GM21423 (cell line): ENCODE measurements around the gene PSTPIP1.
"Not testable (repeated sequence)": the region's sequence is repeated elsewhere in the genome, so short reads cannot be mapped to it uniquely, and the experiment has no call there.

Experiments
- ATAC-seq: cut with Tn5 transposase; IDR thresholded peaks from one replicate; pipeline ENCODE4 v1.9.1; 2021; ENCODE audit warnings: mild to moderate bottlenecking, moderate library complexity; ENCODE audit not compliant: unreplicated experiment

PSTPIP1 gene

DNA sequence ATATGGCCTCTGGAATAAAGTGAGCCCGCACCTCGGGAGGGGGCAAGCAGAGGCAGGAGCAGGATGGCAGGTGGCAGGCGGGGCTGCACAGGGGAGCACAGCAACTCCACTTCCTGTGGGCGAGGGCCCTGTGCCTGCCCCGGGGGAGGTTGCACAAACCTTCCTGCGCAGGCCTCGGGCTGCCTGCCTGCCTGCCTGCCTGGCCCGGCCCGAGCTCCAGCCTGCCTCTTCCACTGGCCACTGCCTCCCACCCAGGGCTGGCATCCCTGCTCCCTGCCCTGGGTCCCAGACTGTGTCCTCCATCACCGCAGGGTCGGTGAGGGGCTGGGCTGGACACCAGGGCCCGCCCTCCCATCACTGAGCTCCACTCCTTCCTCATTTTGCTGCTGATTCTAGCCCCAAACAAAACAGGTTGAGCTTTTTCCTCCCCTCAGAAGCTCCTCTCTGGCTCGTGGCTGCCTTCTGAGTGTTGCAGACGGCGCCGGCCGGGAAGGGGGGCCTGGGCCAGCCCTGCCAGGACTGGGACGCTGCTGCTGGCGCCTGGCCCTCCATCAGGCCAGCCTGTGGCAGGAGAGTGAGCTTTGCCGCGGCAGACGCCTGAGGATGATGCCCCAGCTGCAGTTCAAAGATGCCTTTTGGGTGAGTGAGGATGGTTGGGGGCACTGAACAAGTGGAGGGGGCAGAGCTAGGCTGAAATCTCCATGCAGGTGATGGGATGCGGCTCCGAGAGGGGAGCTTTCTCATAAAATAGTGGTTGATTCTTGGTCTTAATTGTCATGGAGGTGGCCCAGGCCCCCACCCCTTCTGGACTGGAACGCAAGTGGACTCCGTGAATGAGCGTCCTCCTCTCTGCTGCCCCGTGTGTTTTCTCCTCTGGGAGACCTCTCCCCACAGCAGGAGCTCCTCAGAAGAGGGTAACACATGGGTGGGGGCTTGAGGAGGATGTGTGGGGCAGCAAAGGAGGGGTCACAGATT lies at the start of gene PSTPIP1:
PSTPIP1 (plus strand) TSS at position 156 of the 975 bp plus-strand sequence; CDS start at position 604, 448 bp downstream.
- peak; percentile 61 for ATAC-seq

DNA sequence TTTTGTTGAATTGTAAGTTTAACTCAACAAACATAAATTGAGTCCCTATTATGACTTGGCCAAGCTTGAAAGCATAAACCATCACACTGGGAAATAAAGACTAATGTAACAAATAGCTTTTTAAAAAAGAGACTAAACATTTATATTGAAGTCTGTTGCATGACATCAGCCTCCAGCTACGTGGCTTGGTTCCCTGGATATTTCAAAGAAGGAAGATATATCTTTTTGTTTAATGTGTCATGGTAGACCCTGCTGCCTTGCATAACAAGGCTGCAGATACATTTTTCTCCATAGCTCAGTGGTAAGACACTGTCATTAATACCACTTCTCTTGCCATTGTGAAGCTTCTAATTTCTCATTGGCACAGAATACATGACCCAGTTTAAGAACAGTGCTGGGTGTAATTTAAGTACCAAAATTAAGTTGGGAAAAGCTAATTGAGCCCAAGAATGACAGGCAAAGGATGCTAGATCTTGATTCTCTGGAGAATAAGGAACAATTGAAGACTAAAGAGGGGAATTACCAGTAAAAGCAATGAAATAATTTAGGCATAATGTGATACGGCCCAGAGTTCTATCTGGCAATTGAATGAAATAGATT lies 49.3 kb upstream of the PSTPIP1 start:
- no peak for ATAC-seq

DNA sequence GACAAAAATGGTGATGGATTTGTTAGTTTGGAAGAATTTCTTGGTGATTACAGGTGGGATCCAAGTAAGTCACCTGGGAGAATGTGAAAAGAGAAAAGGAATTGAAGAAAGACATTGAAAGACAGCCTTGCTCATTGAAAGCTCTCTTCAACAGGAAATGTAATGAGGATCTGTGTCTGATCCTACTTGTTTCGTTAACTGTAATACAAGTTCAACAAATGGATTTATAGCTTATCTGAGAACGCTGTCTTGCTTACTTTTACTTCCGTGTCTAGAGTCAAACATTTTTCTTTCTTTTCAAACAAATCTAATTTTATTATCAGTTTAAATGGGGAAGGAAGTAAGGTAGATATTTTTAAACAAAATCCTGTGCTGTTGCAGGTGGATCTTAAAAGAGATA lies 47.5 kb upstream of the PSTPIP1 start:
- no peak for ATAC-seq

DNA sequence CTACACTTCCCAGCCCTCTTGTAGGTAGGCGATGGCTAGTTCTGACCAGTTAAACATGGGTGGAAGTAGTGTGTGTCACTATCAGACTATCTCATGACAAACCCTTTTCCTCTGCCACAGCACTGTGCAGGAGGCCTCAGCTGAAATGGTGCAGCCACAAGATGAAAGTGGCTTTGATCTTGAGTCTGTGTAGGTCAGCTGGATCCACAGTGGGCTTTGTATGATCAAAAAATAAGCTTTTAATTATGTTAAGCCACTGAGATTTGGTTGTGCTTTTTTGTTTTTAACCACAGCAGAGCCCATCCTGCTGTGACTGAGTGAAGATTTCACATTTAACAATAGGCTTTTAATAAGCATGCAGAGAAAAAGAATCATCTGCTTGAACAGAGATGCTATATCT lies 43.7 kb upstream of the PSTPIP1 start:
- ATAC-seq = no peak

DNA sequence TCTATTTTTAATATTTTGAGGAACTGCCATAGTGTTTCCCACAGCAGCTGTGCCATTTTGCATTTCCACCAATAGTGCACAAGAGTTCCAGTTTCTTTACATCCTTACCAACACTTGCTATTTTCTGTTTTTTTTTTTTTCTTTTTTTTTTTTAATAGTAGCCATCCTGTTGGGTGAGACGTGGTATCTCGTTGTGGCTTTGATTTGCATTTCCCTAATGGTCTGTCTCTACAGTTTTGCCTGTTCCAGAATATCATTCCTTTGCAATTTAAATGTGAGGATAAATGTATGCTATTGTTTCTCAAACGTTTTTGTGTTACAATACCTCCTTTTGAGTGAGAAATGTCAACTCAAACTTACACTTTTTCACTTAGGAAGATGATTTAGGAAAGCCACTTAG lies 41.0 kb upstream of the PSTPIP1 start:
- ATAC-seq = no peak

DNA sequence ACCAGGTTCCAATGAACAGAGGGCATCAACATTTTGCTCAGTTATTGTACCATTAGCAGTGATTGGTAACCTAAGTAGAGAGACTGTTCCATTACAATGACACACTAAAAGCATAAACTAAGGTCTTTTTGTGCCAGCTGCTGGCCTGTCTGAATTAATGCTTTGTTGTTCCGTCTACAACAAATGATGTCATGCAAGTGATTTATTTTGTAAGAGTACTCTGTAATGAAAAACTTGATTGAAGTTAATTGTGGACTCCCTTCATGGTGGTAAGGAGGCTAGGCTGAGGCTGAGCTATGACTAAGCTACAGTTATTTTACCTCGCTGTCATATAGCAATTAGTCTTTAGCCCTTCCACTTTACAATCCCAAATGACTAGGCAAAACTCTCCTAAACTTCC lies 40.2 kb upstream of the PSTPIP1 start:
- ATAC-seq = no peak

DNA sequence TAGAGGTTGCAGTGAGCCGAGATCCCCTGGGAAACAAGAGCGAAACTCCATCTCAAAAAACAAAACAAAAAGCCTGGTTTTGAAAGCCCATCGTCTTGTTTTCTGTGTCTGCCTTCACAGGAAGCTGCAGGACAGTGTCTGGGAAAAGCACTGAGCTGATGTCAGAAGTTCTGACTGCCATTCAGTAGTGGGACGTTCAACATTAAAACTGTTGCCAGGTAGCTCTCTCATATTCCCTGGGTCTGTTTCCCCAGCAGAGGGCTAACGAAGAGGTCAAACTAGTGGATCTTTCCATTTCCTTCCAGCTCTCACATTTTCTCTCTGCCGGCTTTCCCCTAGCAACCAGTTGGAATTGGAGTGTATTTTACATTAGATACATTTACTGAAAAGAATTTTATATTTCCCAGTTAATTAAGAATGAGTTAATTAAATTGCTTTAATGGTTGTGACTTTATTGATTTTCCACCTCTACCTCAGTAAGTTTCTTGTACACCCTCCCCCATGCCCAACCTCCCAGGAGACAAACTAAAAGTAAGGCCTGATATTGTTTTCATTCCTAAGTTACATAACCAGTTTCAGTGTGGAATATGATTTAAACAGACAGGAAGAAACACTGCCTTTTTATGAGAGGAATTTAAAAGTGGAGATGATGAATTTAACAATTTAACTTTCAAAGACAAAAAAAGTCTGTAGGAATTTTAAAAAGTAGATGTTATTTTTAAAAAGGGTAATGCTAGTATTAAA lies 33.5 kb upstream of the PSTPIP1 start:
- ATAC-seq = no peak

DNA sequence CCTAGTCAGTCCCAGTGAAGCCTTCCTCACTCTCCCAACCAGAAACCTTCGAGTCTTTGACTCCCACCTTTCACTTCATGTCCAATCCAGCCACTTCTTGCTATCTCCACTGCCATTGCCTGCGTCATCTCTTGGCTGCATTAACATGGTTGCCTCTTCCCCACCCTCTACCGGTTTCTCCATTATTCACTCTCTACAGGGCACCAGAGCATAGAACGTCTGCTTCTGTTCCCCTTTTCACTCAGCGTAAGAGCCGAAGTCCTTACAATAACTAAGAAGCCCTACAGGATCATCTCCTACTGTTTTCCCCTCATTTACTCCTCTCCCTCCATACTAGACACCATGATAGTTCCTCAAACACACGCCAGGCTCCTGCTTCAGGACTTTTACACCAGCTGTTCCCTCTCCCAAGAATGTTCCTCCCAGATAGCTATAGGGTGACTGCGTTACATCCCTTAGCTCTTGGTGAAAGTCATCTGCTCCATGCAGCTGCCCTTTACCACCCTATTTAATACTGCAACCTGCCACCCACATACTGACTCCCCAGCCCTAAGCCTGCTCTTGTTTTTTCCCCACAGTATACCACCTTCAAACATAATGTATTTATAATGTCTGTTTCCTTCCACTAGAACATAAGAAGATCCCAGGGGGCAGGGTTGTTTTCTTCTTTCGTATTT lies 32.5 kb upstream of the PSTPIP1 start:
- ATAC-seq = no peak

DNA sequence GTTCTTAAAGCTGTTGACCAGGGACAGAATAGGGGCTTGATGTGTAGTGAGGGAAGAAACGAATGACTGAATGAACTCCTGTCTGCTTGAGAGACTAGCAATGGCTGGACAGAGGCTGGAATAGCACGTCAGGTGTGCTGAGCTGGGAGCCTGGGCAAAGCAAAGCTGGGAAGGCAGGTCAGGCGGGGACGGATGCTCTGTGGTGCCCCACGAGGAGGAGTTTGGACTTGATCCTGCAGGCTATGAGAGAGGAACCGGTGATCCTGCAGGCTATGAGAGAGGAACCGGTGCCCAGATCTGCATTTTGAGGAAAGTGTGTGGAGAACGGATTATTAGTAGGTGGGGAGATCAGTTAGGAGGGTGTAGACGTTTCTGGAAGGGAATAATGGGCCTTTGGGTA lies 31.3 kb upstream of the PSTPIP1 start:
- no peak for ATAC-seq

DNA sequence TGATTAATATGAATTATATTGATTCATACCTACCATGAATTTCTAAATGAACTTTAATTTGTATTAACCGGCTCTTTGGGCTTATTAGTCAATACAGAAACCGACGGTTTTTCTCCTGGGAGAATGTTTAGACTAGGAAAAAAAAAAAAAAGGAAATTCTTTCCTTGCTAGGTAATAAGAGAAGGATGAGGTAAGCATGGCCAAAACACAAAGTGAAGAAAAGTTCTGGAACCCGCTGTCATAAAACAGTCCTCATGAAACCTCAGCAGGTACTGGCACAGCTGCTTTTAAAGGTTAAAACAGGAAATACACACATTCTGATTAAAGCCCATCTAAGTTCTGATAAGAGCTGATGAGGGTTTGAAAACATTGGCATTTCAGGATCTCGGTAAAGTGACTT lies 30.8 kb upstream of the PSTPIP1 start:
- no peak for ATAC-seq

DNA sequence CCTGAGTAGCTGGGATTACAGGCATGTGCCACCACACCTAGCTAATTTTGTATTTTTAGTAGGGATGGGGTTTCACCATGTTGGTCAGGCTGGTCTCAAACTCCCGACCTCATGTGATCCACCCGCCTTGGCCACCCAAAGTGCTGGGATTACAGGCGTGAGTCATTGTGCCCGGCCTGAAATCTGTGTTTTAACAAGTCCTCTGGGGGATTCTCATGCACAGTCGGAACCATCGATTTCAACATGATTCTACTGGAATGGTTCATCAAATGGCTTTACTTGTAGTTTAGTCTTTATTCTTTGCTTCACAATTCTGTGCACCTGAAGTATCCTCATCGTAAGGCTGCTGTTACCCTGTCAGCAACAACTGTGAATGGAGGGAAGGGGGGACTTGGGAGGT lies 28.9 kb upstream of the PSTPIP1 start:
- not testable (repeated sequence) for ATAC-seq

DNA sequence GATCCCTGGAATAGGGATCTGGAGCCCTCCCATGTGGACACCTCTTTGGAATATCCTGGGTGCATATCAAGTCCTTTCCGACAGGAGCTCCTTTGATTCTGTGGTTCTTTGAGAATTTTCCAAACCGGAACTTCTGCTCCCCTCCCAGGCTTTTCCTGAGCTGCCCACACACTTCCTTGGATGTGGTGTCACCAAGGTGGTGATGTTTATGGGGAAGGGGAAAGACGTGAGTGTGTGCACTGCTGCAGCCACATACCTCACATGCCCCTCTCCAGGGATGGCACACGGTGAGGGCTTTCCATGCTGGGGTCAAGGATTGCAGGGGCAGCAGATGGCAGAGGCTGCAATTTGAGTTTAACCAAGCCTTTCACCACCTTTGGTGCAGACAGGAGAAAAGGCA lies 27.9 kb upstream of the PSTPIP1 start:
- no peak for ATAC-seq

DNA sequence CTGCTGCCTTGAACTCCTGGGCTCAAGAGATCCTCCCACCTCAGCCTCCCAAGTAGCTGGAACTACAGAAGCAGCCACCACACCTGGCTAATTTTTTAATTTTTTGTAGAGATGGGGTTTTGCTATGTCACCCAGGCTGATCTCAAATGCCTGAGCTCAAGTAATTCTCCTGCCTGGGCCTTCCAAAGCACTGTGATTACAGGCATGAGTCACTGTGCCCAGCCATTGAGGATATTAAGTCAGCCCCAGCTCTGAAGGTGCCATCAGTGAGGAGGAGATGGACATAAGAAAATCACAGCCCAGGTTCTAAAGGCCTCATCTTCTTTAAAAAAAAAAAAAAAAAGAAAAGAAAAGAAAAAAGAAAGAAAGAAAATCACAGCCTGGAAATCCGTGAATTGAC lies 26.6 kb upstream of the PSTPIP1 start:
- no peak for ATAC-seq

DNA sequence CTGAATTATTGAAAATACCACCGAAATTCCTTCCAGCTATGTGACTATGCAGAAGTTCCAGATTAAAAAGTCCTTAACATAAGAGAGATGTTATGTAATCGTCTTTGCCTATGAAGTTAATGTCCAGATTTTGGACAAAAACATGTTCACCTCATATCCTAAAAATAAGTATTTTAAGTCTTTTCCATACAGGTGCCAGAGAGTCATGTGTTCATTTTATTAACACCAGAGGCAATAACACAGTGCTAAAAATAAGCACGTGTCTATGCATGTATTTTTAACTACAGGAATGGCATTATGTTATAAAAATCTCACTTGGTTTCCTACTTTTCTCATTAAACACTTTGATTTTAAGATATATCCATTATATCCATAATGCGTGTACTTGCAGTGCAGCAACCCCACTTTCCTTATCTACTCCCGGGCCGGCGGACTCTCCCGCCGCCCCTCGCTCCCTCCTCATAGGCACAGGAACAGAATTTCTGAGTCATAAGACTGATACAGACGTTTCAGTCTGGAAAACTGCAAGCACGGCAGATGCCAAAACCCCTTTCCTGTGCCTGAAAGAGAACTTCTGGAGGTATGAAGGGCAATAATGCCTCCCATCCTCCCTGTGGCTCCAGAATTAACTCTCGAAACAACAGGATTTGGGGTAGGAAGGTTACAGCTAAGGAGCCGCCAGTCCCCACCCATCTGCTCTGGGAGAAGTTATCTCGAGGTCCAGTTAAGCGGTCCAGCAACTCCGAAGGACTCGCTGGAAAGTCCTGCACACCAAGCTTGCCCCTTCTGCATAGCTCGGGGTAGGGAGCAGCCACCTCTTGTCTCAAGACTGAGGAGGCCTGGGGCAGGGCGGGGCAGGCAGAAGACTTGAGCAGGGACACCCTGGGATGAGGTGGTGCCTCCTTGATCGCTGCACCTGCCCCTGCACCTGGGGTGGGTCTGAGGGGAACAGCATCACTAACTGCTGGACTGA lies 22.3 kb upstream of the PSTPIP1 start:
- ATAC-seq = no peak

DNA sequence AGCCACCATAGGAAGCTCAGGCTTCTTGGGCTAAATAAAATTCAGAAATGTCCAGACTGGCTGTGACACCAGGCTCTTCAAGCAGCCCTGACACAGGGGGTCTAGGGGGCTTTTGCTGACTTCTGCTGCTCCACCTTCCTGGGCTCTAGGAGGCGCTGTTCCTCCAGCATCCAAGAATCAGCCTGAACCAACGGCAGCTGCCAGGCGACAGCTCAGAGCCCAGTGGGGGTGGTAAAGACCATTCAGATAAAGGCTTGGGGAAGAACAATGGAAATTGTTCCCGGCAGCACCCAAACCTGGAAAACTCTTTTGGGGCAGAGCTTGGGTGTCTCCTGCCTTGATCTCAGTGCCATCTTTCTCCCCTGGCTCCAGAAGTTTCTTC lies 21.6 kb upstream of the PSTPIP1 start:
- no peak for ATAC-seq

DNA sequence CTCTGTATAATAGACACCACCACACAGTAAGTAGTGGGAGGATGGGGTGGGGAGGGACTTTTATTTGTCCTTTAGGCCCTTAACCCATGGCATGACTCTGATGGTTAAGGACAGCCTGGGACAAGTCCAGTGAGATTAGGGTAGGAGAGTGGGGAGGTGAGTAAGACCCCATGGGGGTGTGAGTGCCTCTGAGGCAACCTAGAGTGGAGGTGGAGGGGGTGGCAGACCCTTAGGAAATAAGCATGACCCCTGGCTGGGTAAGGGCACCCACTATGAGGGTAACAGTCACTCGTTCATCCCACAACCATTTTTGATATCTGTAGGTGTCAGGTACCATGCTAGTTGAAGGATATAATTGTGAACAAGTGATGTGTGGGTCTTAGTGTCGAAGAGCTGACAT lies 21.0 kb upstream of the PSTPIP1 start:
- ATAC-seq = no peak

DNA sequence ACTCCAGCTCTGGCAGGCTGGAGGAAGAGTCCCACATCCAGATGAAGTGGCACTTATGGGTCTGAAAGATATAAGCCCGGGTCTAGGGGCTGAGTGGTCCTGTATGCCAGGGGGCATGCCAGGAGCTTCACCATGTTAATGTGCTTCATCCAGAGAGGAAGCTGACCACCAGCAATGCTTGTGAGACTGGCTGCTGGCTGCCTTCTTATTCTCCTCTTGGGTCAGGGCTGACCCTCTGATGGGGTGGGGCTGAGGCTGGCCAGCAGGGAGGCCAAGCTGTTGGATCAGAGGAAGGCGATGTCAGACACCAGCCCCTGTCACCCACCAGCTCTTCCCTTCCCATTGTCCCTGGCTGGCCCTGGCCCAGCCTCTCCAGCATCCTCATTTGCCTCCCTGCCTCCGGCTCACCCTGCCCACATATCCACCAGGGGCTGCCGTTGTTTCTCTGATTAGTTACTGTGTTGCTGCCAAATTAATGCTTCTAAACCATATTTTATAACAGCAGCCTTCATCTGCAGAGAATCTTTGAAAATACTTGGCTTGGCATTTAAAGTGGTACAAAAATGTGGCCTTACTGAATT lies 20.4 kb upstream of the PSTPIP1 start:
- no peak for ATAC-seq

DNA sequence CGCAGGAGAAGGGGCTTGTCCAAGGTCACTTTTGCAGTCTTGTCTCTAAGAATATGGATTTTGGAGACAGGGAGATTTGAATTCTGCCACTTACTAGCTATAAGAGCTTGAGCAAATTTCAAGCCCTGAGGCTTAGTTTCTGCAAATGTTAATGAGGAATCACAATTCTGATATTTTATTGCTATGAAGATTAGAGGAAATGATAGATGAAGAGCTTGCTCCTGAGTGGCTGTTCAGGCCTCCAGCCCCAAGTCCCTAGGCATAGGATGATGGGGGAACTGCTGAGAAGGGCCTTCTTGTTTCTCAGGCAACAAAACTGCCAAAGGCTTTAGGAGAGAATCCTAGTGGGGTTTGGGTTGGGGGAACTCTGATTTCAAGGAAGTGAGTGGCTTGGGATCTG lies 18.8 kb upstream of the PSTPIP1 start:
- no peak for ATAC-seq

DNA sequence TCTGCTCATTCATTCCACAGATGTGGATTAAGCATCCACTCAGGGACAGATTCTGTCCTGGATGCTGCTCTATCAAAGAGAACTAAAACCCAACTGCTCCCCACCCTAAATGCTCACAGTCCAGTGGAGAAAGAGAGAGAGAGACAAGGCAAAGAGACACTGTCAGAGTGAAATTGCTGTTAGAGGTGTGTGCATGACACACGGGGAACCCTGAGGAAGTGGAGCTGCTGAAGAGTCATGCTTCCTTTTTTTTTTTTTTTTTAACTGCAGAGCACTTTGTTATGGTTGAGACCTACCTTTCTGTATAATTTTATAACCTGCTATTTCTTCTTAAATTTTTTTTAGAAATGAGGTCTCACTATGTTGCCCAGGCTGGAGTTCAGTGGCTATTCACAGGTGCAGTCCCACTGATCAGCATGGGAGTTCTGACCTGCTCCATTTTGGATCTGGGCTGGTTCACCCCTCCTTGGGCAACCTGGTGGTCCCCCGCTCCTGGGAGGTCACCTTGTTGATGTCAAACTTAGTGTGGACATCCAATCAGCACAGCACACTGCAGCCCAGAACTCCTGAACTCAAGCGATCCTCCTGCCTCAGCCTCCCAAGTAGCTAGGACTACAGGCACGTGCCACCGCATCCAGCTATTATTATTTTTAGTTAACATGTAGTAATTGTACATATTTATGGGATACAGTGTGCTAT lies 18.2 kb upstream of the PSTPIP1 start:
- ATAC-seq = no peak
